Fibroblast of upper back skin (primary cell): ENCODE data around the gene CAAP1.
"Not testable (repeated sequence)": the region's sequence is repeated elsewhere in the genome, so short reads cannot be mapped to it uniquely, and the experiment has no call there.

Source experiments
- DNase-seq: peaks from one replicate; pipeline ENCODE4 v3.0.0-alpha.2; 2013

CAAP1 gene

GRCh38 chr9:26892251-26893029 is at the start of gene CAAP1:
Gene CAAP1, minus strand, starts transcription at chr9:26892802. Its CDS starts 87 bp downstream, at chr9:26892715.
- peak; percentile 92 for DNase-seq

GRCh38 chr9:26940779-26941178 is 48.2 kb upstream of the CAAP1 start:
- no peak for DNase-seq

- no peak for DNase-seq
Observed at GRCh38 chr9:26939955-26940711, 47.5 kb upstream of the CAAP1 start.

- DNase-seq, result no peak
Observed at GRCh38 chr9:26937816-26938371, 45.3 kb upstream of the CAAP1 start.

GRCh38 chr9:26935847-26936246 is 43.2 kb upstream of the CAAP1 start:
- no peak for DNase-seq

- DNase-seq, result no peak
Observed at GRCh38 chr9:26928902-26929495, 36.4 kb upstream of the CAAP1 start.

- no peak for DNase-seq
Observed at GRCh38 chr9:26925609-26926008, 33.0 kb upstream of the CAAP1 start.

GRCh38 chr9:26919698-26920097 is 27.1 kb upstream of the CAAP1 start:
- DNase-seq, result no peak

- DNase-seq, result no peak
Observed at GRCh38 chr9:26913138-26913668, 20.6 kb upstream of the CAAP1 start.

- DNase-seq, result no peak
Observed at GRCh38 chr9:26904671-26905070, 12.1 kb upstream of the CAAP1 start.

- no peak for DNase-seq
Observed at GRCh38 chr9:26904070-26904469, 11.5 kb upstream of the CAAP1 start.

GRCh38 chr9:26893030-26893676 is 551 bp upstream of the CAAP1 start:
- DNase-seq, result no peak

GRCh38 chr9:26891726-26892125 is 876 bp downstream of the CAAP1 start:
- no peak for DNase-seq

GRCh38 chr9:26888271-26888670 is 4.3 kb downstream of the CAAP1 start:
- no peak for DNase-seq

- DNase-seq, result no peak
Observed at GRCh38 chr9:26882154-26882553, 10.4 kb downstream of the CAAP1 start.

GRCh38 chr9:26880262-26880661 is 12.3 kb downstream of the CAAP1 start:
- DNase-seq, result no peak

GRCh38 chr9:26875155-26875554 is 17.4 kb downstream of the CAAP1 start:
- not testable (repeated sequence) for DNase-seq

- DNase-seq, result peak; percentile 7
Observed at GRCh38 chr9:26870292-26870691, 22.3 kb downstream of the CAAP1 start.

- DNase-seq, result peak; percentile 11
Observed at GRCh38 chr9:26863074-26863473, 29.5 kb downstream of the CAAP1 start.

GRCh38 chr9:26856413-26857032 is 36.1 kb downstream of the CAAP1 start:
- DNase-seq, result peak; percentile 44

- no peak for DNase-seq
Observed at GRCh38 chr9:26850995-26851394, 41.6 kb downstream of the CAAP1 start.

GRCh38 chr9:26833792-26834191 is 58.8 kb downstream of the CAAP1 start:
- DNase-seq, result no peak
